ENCODE data around the gene TMCC1. TPM values are rescaled to one million over a fixed set of nuclear protein-coding genes. Genes with fewer than 3 reads are reported as not detected.

The TMCC1 gene
- total RNA-seq, 1 donor from 2014 or later: 24.3 TPM

- H3K4me3 ChIP-seq (ENCODE audit: low read depth, low read length): no peak overlapping the region
- no peak for TF ChIP-seq CTCF (conservative IDR thresholded peaks at IDR 0.05; ENCODE audit: low read depth, low read length)
- DNase-seq (ENCODE audit: low read depth): no peak
Measured at GRCh38 chr3:129623447-129624118, 269.9 kb downstream of the TMCC1 start.

GRCh38 chr3:129622933-129623332 lies 270.6 kb downstream of the TMCC1 start:
- DNase-seq (ENCODE audit: low read depth): no peak
- H3K4me3 ChIP-seq (ENCODE audit: low read depth, low read length): no peak overlapping the region
- TF ChIP-seq CTCF (conservative IDR thresholded peaks at IDR 0.05; ENCODE audit: low read depth, low read length): no peak

GRCh38 chr3:129622226-129622874 lies 271.2 kb downstream of the TMCC1 start:
- no peak for DNase-seq (ENCODE audit: low read depth)
- no peak for TF ChIP-seq CTCF (conservative IDR thresholded peaks at IDR 0.05; ENCODE audit: low read depth, low read length)
- no peak overlapping the region for H3K4me3 ChIP-seq (ENCODE audit: low read depth, low read length)

- H3K4me3 ChIP-seq (ENCODE audit: low read depth, low read length): no peak overlapping the region
- no peak for TF ChIP-seq CTCF (conservative IDR thresholded peaks at IDR 0.05; ENCODE audit: low read depth, low read length)
- no peak for DNase-seq (ENCODE audit: low read depth)
Measured at GRCh38 chr3:129621626-129622225, 271.8 kb downstream of the TMCC1 start.

GRCh38 chr3:129620828-129621559 lies 272.5 kb downstream of the TMCC1 start:
- no peak for TF ChIP-seq CTCF (conservative IDR thresholded peaks at IDR 0.05; ENCODE audit: low read depth, low read length)
- no peak for DNase-seq (ENCODE audit: low read depth)
- H3K4me3 ChIP-seq (ENCODE audit: low read depth, low read length): no peak overlapping the region

GRCh38 chr3:129619726-129620162 lies 273.8 kb downstream of the TMCC1 start:
- TF ChIP-seq CTCF (conservative IDR thresholded peaks at IDR 0.05; ENCODE audit: low read depth, low read length): no peak
- no peak for DNase-seq (ENCODE audit: low read depth)
- H3K4me3 ChIP-seq (ENCODE audit: low read depth, low read length): no peak overlapping the region
